ENCODE measurements around the gene TPD52L2.
"Not testable (repeated sequence)": the region's sequence is repeated elsewhere in the genome, so short reads cannot be mapped to it uniquely, and the experiment has no call there.

TPD52L2 gene

DNA sequence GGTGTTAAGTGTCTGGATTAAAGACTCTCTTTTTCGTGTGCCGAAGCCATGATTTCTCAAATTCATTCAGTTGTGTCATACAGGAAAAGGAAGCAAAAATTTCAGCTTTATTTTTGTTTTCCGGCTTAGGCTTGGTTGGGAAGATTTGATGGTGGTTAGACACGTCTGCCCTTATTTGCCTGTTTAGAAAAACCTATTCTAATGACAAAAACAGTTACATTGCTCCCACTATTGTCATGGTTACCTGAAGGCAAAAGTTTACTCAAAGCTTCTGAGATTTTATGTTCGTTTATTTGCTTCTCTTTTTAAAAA lies 30.8 kb downstream of the TPD52L2 start:
- DNase-seq (ENCODE audit: low read depth), result no peak

DNA sequence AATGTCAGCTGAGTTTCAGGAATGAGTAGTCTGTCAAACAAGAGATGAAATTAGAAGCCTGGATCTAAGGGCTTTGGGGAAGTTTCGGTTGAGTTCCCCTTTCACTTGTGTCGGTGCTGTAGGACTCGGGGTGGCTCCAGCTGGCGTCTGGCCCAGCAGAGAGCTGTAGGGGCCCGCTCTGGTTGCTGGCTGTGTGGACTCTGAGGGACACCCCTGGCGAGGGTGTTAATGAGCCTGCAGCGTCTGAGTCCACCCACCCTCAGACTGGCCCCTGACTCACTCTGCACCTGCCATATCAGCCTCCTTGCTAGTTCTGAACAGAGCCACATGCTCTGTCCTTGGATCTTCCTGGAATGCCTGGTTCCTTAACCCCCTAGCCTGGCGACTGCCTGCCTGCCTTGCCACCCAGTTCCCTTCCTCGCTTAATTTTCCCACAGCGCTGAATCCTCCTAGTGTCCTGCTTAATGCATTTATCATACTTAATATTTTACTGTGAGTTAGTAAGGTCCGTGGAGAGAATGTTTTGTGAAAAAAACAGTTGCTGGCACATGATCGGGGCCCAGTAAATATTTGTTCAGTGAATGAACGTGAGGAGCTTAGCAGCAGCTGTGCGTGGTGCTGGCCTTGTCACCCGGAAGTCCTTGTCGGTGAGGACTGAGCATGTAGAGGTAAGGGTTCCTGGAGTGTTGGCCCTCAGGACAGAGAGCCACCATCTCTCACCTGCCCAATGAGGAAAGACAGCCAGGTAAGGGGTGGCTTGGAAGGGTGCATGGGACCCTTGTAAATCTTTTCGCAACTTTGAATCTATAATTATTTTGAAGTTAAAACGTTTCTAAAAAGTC lies 31.4 kb downstream of the TPD52L2 start:
- no peak for DNase-seq (ENCODE audit: low read depth)

DNA sequence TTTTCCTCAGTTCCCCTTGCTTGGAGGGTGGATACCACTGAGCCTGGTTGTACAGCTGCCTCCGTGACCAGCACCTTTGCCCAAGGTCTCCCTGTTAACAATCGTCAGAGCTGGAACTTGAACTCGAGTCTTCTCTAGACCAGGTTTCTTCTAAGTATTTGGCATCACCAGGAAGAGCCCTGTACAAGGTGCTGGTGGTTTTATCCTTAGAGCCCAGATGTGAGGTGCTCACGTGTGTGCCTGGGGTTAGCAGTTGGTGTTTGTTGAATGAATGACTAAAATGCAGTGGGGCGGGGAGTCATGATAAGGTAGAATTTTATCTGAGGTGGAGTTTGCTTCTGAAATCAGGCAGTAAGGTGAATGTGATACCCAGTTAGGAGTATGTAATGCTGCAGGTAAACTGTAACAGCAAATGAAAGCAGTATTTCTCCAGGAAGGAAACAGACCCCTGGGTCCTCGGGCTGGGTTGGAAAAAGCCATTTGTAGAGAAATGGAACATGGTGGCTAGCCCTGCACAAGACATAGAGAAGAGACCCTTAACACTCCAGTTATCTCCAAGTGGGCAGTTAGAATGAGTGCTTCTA lies 33.0 kb downstream of the TPD52L2 start:
- DNase-seq (ENCODE audit: low read depth), result no peak

DNA sequence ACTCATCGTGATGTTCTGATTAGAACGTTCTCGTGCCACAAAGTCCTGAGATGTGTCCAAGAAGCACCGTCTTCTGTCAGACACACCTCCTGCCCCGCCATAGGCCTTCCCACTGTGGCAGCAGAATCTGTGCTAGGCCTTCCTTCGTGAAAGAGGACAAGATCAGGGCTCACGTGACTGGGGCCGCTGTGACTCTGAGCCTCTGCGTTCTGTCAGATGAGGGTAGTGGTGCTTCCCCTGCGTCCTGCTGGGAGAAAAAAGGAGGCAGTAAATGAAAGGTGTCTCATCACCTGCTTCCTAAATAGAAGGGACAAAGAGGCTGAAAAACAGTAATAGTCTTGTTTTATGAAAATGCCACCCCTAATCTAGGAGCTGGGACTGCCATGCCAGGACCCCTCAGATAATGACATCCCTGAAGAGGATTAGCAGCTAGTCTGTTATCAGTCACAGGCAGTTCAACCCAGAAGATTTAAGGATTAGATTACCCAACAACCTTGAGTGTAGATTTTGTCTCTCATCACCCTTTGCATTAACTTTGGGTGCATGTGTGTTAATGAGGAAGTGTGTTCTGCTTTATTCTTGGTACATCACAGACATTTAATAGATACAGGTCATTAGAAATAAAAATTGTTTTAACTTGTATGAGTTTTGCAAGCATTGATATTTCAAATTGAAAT lies 34.0 kb downstream of the TPD52L2 start:
- no peak for DNase-seq (ENCODE audit: low read depth)

DNA sequence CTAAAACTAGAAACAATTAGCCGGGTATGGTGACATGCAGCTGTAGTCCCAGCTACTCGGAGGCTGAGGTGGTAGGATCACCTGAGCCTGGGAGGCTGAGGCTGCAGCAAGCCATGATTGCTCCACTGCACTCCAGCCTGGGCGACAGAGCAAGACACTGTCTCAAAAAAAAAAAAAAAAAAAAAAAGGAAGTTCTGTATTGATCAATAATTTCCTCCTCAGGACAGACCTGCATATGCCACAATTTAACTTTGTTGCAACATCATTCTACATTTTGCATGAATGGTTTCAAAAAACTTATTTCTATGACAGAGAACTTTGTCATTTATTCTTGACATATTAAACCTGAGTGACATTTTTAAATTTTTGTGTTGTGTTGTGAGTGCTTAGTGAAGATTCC lies 35.3 kb downstream of the TPD52L2 start:
- no peak for DNase-seq (ENCODE audit: low read depth)

DNA sequence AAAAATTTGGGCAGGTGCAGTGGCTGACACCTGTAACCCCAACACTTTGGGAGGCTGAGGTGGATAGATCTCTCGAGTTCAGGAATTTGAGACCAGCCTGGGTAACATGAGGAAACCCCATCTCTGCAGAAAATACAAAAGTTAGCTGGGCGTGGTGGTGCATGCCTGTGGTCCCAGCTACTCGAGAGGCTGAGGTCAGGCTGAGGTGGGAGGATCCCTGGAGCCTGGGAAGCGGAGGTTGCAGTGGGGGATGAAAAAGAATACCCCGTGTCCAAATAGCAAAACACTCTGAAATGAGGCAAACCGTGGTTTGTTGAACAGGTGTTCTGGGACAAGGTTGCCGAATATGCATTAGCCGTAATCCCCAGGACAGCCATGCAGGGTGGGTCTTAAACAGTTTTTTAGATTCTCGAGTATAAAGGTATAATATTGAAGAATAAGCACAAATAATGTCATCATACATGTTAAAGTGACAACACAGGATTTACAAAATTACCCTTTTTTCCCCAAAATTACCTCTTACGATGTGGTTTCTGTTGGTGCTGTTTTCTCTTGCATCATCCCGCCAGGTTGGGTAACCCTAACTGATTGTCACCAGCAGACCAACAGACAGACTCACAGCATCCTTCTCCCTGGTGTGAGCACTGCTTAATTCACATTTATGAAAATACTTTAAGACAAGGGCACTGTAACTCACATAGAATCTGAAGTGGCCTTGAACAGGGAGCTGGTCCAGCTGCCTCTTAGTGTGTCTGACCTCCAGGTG lies 38.9 kb downstream of the TPD52L2 start:
- no peak for DNase-seq (ENCODE audit: low read depth)

DNA sequence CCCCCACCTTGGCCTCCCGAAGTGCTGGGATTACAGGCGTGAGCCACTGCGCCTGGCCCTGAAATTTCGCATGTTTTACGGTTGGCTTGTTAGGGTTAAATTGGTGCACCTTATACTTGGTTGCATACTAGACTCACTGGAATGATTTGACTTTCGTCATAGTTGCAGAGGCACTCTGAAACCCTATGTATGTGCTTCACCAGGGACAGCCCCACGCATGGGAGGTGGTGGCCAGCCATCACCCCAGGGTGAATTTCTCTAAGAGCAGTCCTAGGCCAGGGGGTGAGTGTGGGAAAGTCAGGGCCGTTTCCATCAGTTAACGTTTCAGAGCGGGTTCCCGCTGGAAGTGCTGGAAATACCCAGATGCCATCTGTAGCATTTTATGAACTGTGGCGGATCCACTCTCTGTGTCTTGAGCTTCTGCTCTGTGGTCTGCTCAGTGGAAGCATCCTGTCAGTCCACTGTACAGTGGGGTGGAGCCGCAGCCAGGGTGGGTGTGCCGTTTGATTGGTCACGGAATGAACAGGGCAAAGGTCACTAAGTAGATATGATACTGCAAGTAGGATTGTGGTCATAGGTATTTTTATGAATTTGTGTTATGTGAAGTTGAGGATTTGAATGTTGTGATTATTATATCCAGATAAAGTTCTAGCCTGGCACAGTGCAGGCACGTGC lies 43.1 kb downstream of the TPD52L2 start:
- no peak for DNase-seq (ENCODE audit: low read depth)

DNA sequence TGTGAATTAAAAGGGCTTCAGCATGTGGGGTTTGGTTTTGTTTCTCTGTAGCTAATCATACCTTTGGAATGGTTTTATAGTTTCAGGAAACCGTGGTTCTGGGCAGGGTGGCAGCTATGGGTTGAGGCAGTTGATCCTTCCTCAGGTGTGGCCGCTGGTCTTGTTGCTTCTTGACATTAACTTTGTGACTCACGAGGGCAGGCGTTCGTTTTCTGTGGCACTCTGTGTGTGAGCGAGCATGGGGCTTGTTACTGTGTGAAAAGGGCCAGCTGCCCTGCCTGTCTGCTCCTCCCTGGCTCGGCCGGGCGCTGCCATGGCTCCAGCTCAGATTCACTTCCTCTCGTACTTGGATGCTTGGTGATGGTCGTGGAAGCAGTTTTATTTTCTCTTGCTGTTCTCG lies 46.1 kb downstream of the TPD52L2 start:
- DNase-seq (ENCODE audit: low read depth), result no peak

DNA sequence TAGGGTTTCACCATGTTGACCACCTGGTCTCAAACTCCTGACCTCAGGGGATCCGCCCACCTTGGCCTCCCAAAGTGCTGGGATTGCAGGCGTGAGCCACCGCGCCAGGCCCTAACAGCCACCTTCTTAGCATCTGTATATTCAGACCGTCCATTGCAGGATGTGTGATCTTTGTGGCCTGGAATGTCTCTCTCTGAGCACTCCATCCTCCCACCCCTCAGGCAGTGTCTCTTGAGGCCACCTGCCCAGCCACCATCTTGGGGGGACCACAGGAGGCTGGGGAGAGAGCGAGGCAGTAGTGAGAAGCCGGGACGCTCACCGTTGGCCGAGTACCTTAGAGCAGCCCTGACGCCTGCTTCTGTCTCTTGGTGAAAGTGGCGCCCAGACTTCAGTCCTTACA lies 48.7 kb downstream of the TPD52L2 start:
- DNase-seq (ENCODE audit: low read depth), result no peak

DNA sequence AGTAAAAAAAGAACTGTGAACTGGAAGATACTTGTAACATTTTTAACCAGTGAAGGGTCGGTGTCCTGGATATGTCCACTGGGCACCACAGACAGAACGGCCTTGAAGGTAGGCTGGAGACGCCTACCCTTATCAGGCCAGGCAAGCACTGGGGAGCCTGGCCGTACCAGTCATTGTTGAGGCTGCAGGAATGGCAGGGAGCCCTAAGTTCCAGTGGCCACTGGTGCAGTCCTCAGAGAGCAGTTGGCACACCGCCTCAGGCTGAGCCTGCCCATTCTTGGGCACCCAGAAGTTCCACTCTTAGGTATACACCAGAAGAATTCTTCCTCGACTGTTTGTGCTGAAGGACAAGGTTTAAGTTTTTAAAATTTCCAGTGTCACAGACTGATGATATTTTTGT lies 50.4 kb downstream of the TPD52L2 start:
- DNase-seq (ENCODE audit: low read depth), result no peak

DNA sequence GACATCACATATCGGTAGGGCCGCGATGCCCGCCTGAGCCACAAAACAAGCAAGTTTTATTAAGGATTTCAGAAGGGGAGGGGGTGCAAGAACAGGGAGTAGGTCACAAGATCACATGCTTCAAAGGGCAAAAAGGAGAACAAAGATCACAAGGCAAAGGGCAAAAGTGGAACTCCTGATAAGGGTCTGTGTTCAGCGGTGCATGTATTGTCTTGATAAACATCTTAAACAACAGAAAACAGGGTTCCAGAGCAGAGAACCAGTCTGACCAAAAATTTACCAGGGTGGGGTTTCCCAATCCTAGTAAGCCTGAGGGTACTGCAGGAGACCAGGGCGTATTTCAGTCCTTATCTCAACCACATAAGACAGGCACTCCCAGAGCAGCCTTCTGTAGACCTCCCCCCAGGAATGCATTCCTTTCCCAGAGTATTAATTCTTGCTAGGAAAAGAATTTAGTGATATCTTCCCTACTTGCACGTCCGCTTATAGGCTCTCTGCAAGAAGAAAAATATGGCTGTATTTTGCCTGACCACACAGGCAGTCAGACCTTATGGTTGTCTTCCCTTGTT lies 51.4 kb downstream of the TPD52L2 start:
- DNase-seq (ENCODE audit: low read depth), result not testable (repeated sequence)

DNA sequence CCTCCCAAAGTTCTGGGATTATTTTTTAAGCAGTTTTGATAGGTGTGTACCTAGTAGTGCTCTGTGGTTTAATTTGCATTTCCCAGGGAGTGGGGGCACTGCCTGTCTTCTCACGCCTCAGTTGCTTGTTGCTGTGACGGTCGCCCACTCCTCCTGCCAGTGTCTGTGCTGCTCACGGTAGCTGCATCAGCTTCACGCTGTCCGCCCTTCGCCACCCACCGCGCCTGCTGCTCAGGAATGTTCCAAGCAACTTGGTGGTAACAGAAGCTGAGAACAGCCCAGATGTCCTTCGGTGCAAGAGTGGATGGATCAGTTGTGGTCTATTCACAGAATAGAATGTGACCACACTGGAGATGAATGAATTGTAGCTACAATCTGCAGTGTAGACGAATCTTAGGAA lies 52.7 kb downstream of the TPD52L2 start:
- no peak for DNase-seq (ENCODE audit: low read depth)

DNA sequence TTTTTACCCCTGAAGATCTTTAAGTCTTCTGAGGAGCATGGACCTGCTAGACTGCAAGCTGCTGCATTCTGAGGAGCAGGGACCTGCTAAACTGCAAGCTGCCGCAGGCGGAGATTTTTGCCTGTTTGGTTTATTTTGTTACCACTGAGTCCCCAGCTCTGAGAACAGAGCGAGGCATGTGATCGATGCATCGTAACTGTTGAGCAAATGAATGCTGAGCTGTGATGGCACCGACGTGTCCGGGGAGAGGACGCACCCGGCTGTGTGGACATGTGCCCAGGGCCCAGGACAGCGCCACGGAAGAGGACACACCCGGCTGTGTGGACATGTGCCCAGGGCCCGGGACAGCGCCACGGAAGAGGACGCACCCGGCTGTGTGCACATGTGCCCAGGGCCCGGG lies 54.1 kb downstream of the TPD52L2 start:
- DNase-seq (ENCODE audit: low read depth), result no peak

DNA sequence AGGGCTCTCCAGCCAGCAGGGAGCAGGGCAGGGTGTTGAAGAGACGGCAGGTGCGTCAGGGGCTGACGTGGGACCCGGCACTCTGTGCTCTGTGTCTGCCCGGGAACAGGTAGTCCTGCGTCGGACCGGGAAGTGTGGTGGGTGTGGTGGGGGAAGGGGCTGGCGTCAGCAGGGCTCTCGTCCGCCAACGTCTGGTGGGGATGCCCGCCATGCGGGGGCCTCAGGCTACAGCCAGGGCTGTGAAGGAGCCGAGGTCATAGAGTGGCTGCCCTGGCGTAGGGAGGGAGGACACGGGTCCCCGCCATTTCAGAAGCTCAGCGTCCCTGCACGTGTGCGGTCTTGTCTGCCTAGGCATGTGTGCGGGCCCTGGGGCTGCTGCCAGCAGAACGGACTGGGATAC lies 55.2 kb downstream of the TPD52L2 start:
- DNase-seq (ENCODE audit: low read depth), result no peak

DNA sequence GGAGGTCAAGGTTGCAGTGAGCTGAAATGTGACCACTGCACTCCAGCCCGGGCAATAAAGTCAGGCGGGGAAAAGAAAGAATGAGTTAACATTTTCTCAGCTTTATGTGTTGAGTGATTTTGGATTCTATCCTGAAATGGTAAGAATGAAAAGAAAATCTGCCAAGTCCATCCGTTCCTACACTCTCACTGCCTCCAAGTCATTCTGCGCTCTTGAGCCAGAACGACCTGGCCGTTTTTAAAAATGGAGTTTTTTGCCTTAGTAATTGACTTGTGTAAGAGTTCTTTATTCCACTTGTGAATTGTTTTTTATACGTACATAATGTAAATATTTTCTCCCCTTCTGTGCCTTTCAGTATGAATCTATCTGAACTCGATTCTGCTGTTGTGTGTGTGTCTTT lies 58.6 kb downstream of the TPD52L2 start:
- no peak for DNase-seq (ENCODE audit: low read depth)

DNA sequence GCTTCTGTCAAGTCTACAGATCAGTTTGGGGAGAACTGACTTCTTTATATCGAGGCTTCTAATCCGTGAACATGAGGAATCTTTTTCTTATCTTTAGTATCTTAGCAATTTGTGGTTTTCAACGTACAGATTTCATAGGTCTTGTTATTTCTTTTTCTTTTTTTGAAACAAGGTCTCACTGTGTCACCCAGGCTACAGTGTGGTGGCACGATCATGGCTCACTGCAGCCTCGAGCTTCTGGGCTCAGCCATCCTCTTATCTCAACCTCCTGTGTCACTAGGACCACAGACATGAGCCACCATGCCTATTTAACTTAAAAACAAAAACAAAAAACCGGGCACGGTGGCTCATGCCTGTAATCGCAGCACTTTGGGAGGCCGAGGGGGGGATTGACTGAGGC lies 59.2 kb downstream of the TPD52L2 start:
- no peak for DNase-seq (ENCODE audit: low read depth)

DNA sequence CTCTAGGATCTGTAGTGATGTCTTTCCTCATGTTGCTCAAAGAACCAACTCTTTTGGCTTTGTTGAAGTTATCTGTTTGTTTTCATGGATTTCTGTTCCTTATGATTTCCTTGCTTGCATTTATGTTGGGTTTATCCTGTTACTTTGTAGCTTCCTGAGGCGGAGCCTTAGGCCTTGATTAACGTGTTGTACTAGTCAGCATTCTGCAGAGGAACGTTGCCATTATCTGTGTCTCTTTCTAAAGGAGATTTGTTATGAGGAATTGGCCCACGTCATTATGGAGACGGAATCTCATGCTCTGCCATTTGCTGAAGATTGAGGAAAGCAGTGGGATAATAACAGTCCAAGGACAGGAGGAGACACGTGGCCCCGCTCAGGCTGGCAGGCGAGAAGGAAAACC lies 61.2 kb downstream of the TPD52L2 start:
- no peak for DNase-seq (ENCODE audit: low read depth)

DNA sequence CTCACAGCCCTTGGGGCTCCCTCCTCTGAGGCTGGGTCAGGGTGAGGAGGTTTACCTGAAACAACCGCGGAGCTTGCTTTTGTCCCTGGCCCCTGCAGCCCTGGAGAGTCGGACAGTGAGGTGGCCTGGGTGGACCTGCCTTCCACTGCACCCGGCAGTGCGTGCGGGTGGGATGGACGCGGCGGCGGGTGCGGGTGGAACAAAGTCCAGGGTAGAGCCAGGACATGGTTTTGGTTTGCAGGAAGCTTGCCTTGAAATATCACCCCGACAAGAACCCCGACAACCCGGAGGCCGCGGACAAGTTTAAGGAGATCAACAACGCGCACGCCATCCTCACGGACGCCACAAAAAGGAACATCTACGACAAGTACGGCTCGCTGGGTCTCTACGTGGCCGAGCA lies 64.0 kb downstream of the TPD52L2 start:
- DNase-seq (ENCODE audit: low read depth), result no peak

DNA sequence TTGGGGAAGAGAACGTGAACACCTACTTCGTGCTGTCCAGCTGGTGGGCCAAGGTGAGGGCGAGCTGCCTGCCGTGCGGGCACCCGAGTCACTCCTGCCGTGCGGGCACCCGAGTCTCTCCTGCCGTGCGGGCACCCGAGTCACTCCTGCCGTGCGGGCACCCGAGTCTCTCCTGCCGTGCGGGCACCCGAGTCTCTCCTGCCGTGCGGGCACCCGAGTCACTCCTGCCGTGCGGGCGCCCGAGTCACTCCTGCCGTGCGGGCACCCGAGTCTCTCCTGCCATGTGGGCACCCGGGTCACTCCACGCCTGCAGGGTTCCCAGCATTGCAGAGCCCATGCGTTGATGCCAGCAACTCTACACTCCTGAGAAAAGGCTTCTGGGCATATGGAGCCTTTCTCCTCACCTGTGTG lies 64.4 kb downstream of the TPD52L2 start:
- not testable (repeated sequence) for DNase-seq (ENCODE audit: low read depth)

DNA sequence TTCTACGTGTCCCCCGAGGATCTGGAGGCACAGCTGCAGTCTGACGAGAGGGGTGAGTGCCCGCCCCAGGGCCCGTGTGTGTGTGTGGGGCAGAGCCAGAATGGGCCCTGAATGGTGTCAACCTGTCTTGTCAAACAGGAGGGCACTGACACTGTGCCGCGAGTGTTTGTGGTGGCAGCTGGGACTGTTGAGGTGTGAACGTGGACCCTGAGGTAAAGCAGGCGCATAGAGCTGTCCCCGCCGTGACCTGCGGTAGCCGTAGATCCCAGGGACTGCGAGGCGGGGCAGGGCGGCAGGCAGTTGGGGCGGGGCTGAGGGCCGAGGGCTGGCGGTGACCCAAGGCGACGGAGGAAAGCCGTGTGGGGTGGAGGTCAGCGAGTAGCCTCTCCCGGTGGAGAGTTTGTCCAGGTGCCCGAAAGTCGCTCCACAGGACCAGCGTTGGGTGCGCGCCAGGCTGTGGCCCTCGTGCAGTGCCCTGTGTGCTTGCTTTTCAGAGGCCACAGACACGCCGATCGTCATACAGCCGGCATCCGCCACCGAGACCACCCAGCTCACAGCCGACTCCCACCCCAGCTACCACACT lies 66.0 kb downstream of the TPD52L2 start:
- no peak for DNase-seq (ENCODE audit: low read depth)

DNA sequence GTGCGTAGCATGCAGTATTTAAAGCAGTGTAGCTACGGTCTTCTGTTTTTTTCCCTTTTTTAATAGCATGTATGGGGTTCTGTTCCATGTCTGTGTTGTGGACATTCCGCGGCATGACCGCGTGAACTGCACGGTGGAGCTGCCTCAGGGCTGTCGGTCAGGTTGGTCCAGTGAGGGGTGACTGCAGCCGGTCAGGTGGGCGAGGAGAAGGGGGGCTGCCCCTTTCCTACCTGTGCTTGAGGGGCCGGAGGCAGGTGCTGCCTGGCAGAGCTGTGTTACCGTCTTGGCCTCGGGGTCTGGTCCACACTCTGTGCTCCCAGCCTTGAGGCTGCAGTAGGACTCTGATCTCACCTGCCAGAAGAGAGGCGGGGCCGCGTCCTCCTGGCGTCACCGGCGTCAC lies 66.7 kb downstream of the TPD52L2 start:
- no peak for DNase-seq (ENCODE audit: low read depth)

Measured in stimulated activated CD8-positive, alpha-beta memory T cell treated with anti-CD3 and anti-CD28 coated beads, Interleukin-7, amount 100 ng/mL, for 24 hours (primary cell).